WERI-Rb-1 (cell line): ENCODE measurements around the gene MAML2.

Source experiments
- DNase-seq: peaks from one replicate; pipeline ENCODE4 v3.0.0-alpha.2; 2020
- H3K27ac ChIP-seq: fragments of 250-450 bp; sonication (Bioruptor Pico); 2 replicates; pipeline ENCODE4 v1.5.1; 2020; ENCODE audit warnings: mild to moderate bottlenecking, moderate library complexity
- H3K27me3 ChIP-seq: fragments of 250-450 bp; sonication (Bioruptor Pico); 2 replicates; pipeline ENCODE4 v1.5.1; 2021; ENCODE audit warnings: mild to moderate bottlenecking, low read depth, moderate library complexity; ENCODE audit not compliant: insufficient read depth, severe bottlenecking
- H3K36me3 ChIP-seq: fragments of 250-450 bp; sonication (Bioruptor Pico); 2 replicates; pipeline ENCODE4 v1.5.1; 2020; ENCODE audit warnings: mild to moderate bottlenecking, moderate library complexity
- H3K4me3 ChIP-seq: 2 replicates; pipeline ENCODE4 v1.5.1; 2011; ENCODE audit warnings: low read depth, mild to moderate bottlenecking, control low read depth, low read length
- H3K9me3 ChIP-seq: fragments of 250-450 bp; sonication (Bioruptor Pico); 2 replicates; pipeline ENCODE4 v1.5.1; 2021; ENCODE audit warnings: mild to moderate bottlenecking, moderate library complexity; ENCODE audit not compliant: severe bottlenecking
- CTCF ChIP-seq: IDR thresholded peaks from 2 replicates; pipeline ENCODE4 v1.5.1; 2011; ENCODE audit warnings: low read depth, mild to moderate bottlenecking, control low read depth, inconsistent platforms, low read length

The MAML2 gene

GRCh38 chr11:96207459-96208449 lies 135.2 kb downstream of the MAML2 start:
- no peak for TF ChIP-seq CTCF
- no peak for DNase-seq
- no peak overlapping the region for H3K27ac ChIP-seq
- no peaks in the 10 kb centered on the region; the same call in 1 of the 2 replicates for H3K36me3 ChIP-seq
- no peaks in the 10 kb centered on the region for H3K9me3 ChIP-seq
- no peak overlapping the region for H3K4me3 ChIP-seq
- H3K27me3 ChIP-seq = no peaks in the 10 kb centered on the region

GRCh38 chr11:96206955-96207354 lies 136.0 kb downstream of the MAML2 start:
- Histone ChIP-seq H3K27me3 (no peaks in the 10 kb centered on the region), H3K4me3 (no peak overlapping the region), H3K9me3 (no peaks in the 10 kb centered on the region), H3K36me3 (no peaks in the 10 kb centered on the region; the same call in 1 of the 2 replicates), H3K27ac (no peak overlapping the region)
- no peak for TF ChIP-seq CTCF
- DNase-seq = no peak

GRCh38 chr11:96205460-96205809 lies 137.6 kb downstream of the MAML2 start:
- no peak overlapping the region for H3K27ac ChIP-seq
- TF ChIP-seq CTCF = no peak
- no peak for DNase-seq
- H3K27me3 ChIP-seq = no peaks in the 10 kb centered on the region
- no peak overlapping the region for H3K4me3 ChIP-seq
- H3K9me3 ChIP-seq = no peaks in the 10 kb centered on the region
- H3K36me3 ChIP-seq = no peaks in the 10 kb centered on the region; the same call in 1 of the 2 replicates

GRCh38 chr11:96204721-96205459 lies 138.1 kb downstream of the MAML2 start:
- H3K4me3 ChIP-seq = no peak overlapping the region
- no peak for TF ChIP-seq CTCF
- no peaks in the 10 kb centered on the region for H3K27me3 ChIP-seq
- no peak overlapping the region for H3K27ac ChIP-seq
- no peaks in the 10 kb centered on the region; the same call in 1 of the 2 replicates for H3K36me3 ChIP-seq
- H3K9me3 ChIP-seq = no peaks in the 10 kb centered on the region
- DNase-seq = no peak

GRCh38 chr11:96204366-96204659 lies 138.7 kb downstream of the MAML2 start:
- H3K9me3 ChIP-seq = no peaks in the 10 kb centered on the region
- no peaks in the 10 kb centered on the region for H3K27me3 ChIP-seq
- H3K27ac ChIP-seq = no peak overlapping the region
- no peaks in the 10 kb centered on the region; the same call in 1 of the 2 replicates for H3K36me3 ChIP-seq
- DNase-seq = no peak
- no peak for TF ChIP-seq CTCF
- H3K4me3 ChIP-seq = no peak overlapping the region
